ENCODE measurements around the gene ALX4.

ALX4 gene

DNA sequence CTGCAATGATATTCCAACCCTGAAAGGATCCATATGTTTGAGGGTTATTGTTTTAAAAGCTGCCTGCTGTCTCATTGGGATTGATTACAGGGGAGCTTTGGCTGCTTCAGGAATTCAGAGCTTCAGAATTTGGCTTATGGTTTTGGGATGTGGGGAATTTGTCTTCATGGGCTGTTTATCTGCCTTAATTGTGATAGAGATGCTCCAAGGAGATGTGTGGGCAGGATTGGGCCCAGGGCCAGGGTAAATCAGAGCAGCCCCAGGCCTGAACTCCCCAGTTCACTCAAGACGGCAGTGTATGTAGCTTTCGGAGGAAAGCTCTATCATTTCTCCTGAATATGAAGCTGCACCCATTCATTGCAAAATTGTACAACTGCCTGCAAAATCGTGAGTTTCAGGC is 88.5 kb downstream of the ALX4 start:
- Histone ChIP-seq H3K79me2 (ENCODE audit: low read length) (no peaks in the 10 kb centered on the region), H3K27ac (ENCODE audit: low read length) (no peak overlapping the region), H3K9me3 (ENCODE audit: insufficient read depth, low read length) (no peaks in the 10 kb centered on the region), H3K4me1 (ENCODE audit: low read length) (no peaks in the 10 kb centered on the region), H3K27me3 (ENCODE audit: low read depth, low read length) (no peaks in the 10 kb centered on the region), H3K36me3 (replicated peaks; ENCODE audit: low read depth, low read length) (peaks cover 3% of the 10 kb centered on the region), H3K4me3 (ENCODE audit: low read length) (no peak overlapping the region), H4K20me1 (ENCODE audit: insufficient read depth, low read length) (no peaks in the 10 kb centered on the region), H2AFZ (ENCODE audit: low read depth, low read length) (no peak overlapping the region), H3K9ac (ENCODE audit: low read length) (no peak overlapping the region), H3K4me2 (ENCODE audit: low read length) (no peak overlapping the region)
- no peak for TF ChIP-seq EZH2phosphoT487 (IDR thresholded peaks at IDR 0.05; ENCODE audit: low read depth)
- TF ChIP-seq, protein P1, sequence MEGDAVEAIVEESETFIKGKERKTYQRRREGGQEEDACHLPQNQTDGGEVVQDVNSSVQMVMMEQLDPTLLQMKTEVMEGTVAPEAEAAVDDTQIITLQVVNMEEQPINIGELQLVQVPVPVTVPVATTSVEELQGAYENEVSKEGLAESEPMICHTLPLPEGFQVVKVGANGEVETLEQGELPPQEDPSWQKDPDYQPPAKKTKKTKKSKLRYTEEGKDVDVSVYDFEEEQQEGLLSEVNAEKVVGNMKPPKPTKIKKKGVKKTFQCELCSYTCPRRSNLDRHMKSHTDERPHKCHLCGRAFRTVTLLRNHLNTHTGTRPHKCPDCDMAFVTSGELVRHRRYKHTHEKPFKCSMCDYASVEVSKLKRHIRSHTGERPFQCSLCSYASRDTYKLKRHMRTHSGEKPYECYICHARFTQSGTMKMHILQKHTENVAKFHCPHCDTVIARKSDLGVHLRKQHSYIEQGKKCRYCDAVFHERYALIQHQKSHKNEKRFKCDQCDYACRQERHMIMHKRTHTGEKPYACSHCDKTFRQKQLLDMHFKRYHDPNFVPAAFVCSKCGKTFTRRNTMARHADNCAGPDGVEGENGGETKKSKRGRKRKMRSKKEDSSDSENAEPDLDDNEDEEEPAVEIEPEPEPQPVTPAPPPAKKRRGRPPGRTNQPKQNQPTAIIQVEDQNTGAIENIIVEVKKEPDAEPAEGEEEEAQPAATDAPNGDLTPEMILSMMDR (IDR thresholded peaks at IDR 0.05; ENCODE audit: low read depth, low read length): no peak

DNA sequence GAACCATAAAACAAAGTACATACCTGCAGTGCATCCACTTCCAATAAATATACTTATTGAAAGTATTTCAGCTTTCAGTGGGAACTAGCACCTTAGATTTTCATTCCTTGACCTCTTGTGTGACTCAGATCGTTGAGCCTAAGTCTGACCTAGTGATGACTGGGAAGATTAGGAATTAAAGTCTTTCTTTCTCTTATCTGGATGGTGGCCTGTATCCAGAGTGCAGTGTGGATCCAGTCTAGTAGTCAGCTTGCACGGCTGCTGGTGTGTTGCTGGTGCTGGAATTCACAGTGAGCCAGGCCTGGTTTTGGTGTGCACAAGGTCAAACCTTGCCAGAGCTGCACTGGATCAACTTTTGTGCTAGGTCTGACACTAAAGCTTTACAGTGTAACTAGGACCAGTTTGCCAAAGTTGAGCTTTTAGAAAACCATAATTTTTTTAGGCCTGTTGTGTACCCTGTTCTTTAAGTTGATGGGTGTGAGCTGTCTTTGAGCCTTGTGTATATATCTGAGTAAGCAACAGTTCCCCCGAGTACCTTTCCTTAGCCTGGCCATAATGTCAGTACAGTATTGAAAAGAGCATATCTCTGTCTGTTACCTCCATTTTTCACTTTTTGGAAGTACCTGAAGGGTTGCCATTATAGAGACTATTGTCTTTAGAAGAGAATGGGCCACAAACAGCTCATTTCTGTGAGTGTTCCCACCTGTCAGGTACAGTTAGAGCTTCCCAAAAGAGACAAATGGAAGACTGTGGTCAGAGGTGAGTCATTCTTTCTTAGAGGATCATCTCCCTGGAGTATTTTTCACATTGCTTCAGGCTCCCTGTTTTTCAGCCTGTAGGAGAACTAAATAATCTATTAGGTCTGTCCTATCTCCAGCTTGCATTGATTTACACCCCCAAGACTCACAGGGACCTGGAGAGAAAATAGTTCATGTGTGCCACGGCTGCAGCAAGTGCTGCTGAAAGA is 89.8 kb downstream of the ALX4 start:
- no peaks in the 10 kb centered on the region for H3K9me3 ChIP-seq (ENCODE audit: insufficient read depth, low read length)
- H2AFZ ChIP-seq (ENCODE audit: low read depth, low read length): no peak overlapping the region
- no peaks in the 10 kb centered on the region for H4K20me1 ChIP-seq (ENCODE audit: insufficient read depth, low read length)
- H3K36me3 ChIP-seq (replicated peaks; ENCODE audit: low read depth, low read length): peaks cover 3% of the 10 kb centered on the region
- no peak overlapping the region for H3K9ac ChIP-seq (ENCODE audit: low read length)
- no peaks in the 10 kb centered on the region for H3K27me3 ChIP-seq (ENCODE audit: low read depth, low read length)
- no peaks in the 10 kb centered on the region for H3K79me2 ChIP-seq (ENCODE audit: low read length)
- TF ChIP-seq, protein P1 (IDR thresholded peaks at IDR 0.05; ENCODE audit: low read depth, low read length): no peak
- TF ChIP-seq EZH2phosphoT487 (IDR thresholded peaks at IDR 0.05; ENCODE audit: low read depth): no peak
- no peak overlapping the region for H3K27ac ChIP-seq (ENCODE audit: low read length)
- no peak overlapping the region for H3K4me2 ChIP-seq (ENCODE audit: low read length)
- no peak overlapping the region for H3K4me3 ChIP-seq (ENCODE audit: low read length)
- H3K4me1 ChIP-seq (ENCODE audit: low read length): no peaks in the 10 kb centered on the region

DNA sequence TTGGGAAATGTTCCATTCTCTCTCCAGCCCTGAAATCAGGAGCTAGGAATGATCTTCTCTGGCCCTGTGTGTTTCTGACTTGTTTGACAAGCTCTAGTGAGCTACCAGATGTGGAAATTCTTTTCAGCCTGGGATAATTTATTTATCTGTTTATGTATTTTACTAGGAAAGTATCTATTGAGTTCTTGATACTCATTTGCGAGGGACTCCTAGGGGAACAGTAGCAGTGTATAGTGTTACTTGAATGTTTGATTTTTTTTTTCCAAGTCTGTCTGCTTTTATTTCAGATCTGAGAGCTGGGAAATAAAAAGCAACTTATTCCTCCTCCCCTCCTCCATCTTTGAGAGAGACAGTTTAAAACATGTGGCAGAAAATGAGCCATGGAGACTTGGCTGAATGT is 92.5 kb downstream of the ALX4 start:
- H3K4me1 ChIP-seq (ENCODE audit: low read length): peaks cover 10% of the 10 kb centered on the region

DNA sequence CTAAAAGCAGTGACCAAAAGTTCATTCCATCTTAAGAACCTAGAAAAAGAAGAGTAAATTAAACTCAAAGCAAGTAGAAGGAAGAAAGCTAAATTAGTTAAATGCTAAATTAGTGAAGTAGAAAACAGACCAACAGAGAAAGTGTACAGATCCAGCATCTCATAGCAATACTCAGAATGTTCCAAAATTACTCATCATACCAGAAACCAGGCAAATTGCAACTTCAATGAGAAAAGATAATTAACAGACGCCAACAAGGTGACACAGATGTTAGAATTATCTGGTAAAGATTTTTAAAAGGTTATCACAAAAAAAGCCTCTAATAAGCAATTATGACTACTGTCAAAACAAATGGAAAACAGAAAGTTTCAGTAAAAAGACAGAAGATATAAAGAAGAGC is 96.8 kb downstream of the ALX4 start:
- Histone ChIP-seq H2AFZ (ENCODE audit: low read depth, low read length) (no peak overlapping the region), H3K79me2 (ENCODE audit: low read length) (no peaks in the 10 kb centered on the region), H3K9me3 (ENCODE audit: insufficient read depth, low read length) (no peaks in the 10 kb centered on the region), H3K4me2 (ENCODE audit: low read length) (no peak overlapping the region; the same call in 1 of the 2 replicates), H3K27ac (ENCODE audit: low read length) (no peak overlapping the region), H3K27me3 (ENCODE audit: low read depth, low read length) (no peaks in the 10 kb centered on the region), H4K20me1 (ENCODE audit: insufficient read depth, low read length) (no peaks in the 10 kb centered on the region), H3K36me3 (replicated peaks; ENCODE audit: low read depth, low read length) (peaks cover 12% of the 10 kb centered on the region), H3K4me3 (ENCODE audit: low read length) (no peak overlapping the region), H3K9ac (ENCODE audit: low read length) (no peak overlapping the region), H3K4me1 (ENCODE audit: low read length) (peaks cover 16% of the 10 kb centered on the region)
- TF ChIP-seq, protein P1 (IDR thresholded peaks at IDR 0.05; ENCODE audit: low read depth, low read length): no peak
- no peak for TF ChIP-seq EZH2phosphoT487 (IDR thresholded peaks at IDR 0.05; ENCODE audit: low read depth)

More for the DNA sequence above, 92.5 kb downstream of the ALX4 start:
- H3K9ac ChIP-seq (ENCODE audit: low read length): no peak overlapping the region
- peaks cover 6% of the 10 kb centered on the region for H3K36me3 ChIP-seq (replicated peaks; ENCODE audit: low read depth, low read length)
- H3K9me3 ChIP-seq (ENCODE audit: insufficient read depth, low read length): no peaks in the 10 kb centered on the region
- H3K4me3 ChIP-seq (ENCODE audit: low read length): no peak overlapping the region
- H3K79me2 ChIP-seq (ENCODE audit: low read length): no peaks in the 10 kb centered on the region
- no peaks in the 10 kb centered on the region for H3K27me3 ChIP-seq (ENCODE audit: low read depth, low read length)
- H2AFZ ChIP-seq (ENCODE audit: low read depth, low read length): no peak overlapping the region
- no peak overlapping the region for H3K27ac ChIP-seq (ENCODE audit: low read length)
- TF ChIP-seq, protein P1 (IDR thresholded peaks at IDR 0.05; ENCODE audit: low read depth, low read length): no peak
- TF ChIP-seq EZH2phosphoT487 (IDR thresholded peaks at IDR 0.05; ENCODE audit: low read depth): no peak
- H4K20me1 ChIP-seq (ENCODE audit: insufficient read depth, low read length): no peaks in the 10 kb centered on the region
- no peak overlapping the region for H3K4me2 ChIP-seq (ENCODE audit: low read length)
